Kidney epithelial cell (primary cell): ENCODE results near the gene NCKAP1. TPM values are rescaled to one million over a fixed set of nuclear protein-coding genes. Genes with fewer than 3 reads are reported as not detected.
A peak's percentile ranks its signal among the peaks of the same experiment; 100 is the strongest.

ENCODE experiments used
- DNase-seq: peaks from one replicate; pipeline ENCODE4 v3.0.0-alpha.2; 2010; ENCODE audit warnings: low read depth
- H3K27me3 ChIP-seq: 2 replicates; pipeline ENCODE4 v1.6.0; 2011; ENCODE audit warnings: low read length; ENCODE audit not compliant: control insufficient read depth, insufficient read depth
- H3K36me3 ChIP-seq: 2 replicates; pipeline ENCODE4 v1.5.1; 2011; ENCODE audit warnings: low read length; ENCODE audit not compliant: control insufficient read depth, insufficient read depth
- H3K4me3 ChIP-seq: 2 replicates; pipeline ENCODE4 v1.5.1; 2011; ENCODE audit warnings: low read depth, mild to moderate bottlenecking, control low read depth, low read length
- CTCF ChIP-seq: IDR thresholded peaks from 2 replicates; pipeline ENCODE4 v1.5.1; 2011; ENCODE audit warnings: mild to moderate bottlenecking, moderate library complexity, low read length, control low read depth, inconsistent platforms; ENCODE audit not compliant: insufficient read depth, poor library complexity, severe bottlenecking
- total RNA-seq: library from RNA; depleted of rRNA; stranded (reverse); fragments of >200 nt; gene quantifications from 2 replicates; pipeline ENCODE4 v1.2.3, GENCODE V29; 2015

NCKAP1 gene
- total RNA-seq, 1 donor from 2014 or later = 189 TPM

GRCh38 chr2:182918961-182919652, 119.2 kb downstream of the NCKAP1 start:
- H3K4me3 ChIP-seq = no peak overlapping the region
- no peaks in the 10 kb centered on the region for H3K36me3 ChIP-seq
- no peaks in the 10 kb centered on the region for H3K27me3 ChIP-seq
- TF ChIP-seq CTCF = no peak
- DNase-seq = no peak

- TF ChIP-seq CTCF = no peak
- H3K36me3 ChIP-seq = no peaks in the 10 kb centered on the region
- no peak overlapping the region for H3K4me3 ChIP-seq
- H3K27me3 ChIP-seq = no peaks in the 10 kb centered on the region
- DNase-seq = no peak
Observed at GRCh38 chr2:182917924-182918323, 120.3 kb downstream of the NCKAP1 start.

- no peak overlapping the region for H3K4me3 ChIP-seq
- no peaks in the 10 kb centered on the region for H3K36me3 ChIP-seq
- DNase-seq = no peak
- TF ChIP-seq CTCF = no peak
- no peaks in the 10 kb centered on the region for H3K27me3 ChIP-seq
Observed at GRCh38 chr2:182916417-182916816, 121.8 kb downstream of the NCKAP1 start.

- DNase-seq = peak; percentile 68
- no peaks in the 10 kb centered on the region for H3K27me3 ChIP-seq
- H3K36me3 ChIP-seq = no peaks in the 10 kb centered on the region
- no peak for TF ChIP-seq CTCF
- H3K4me3 ChIP-seq = no peak overlapping the region
Observed at GRCh38 chr2:182915369-182916326, 122.6 kb downstream of the NCKAP1 start.

GRCh38 chr2:182914852-182915251, 123.4 kb downstream of the NCKAP1 start:
- Histone ChIP-seq H3K4me3 (no peak overlapping the region), H3K27me3 (no peaks in the 10 kb centered on the region), H3K36me3 (no peaks in the 10 kb centered on the region)
- no peak for TF ChIP-seq CTCF
- no peak for DNase-seq

GRCh38 chr2:182913064-182913463, 125.2 kb downstream of the NCKAP1 start:
- H3K36me3 ChIP-seq = no peaks in the 10 kb centered on the region
- no peak for DNase-seq

More at GRCh38 chr2:182913064-182913463, 125.2 kb downstream of the NCKAP1 start:
- no peak for TF ChIP-seq CTCF
- Histone ChIP-seq H3K4me3 (no peak overlapping the region), H3K27me3 (no peaks in the 10 kb centered on the region)
